SK-N-SH treated with all-trans-retinoic acid at 6 μM for 48 hours (cell line): Measurements from ENCODE around the gene SCFD2.

Experiments
- ATAC-seq: fragments of 200-7000 bp; cut with Tn5 transposase; 3 replicates; pipeline ENCODE4 v1.9.1; 2020; ENCODE audit warnings: mild to moderate bottlenecking, moderate library complexity
- ARNTL ChIP-seq: fragments of 450-650 bp; formaldehyde crosslinking; IDR thresholded peaks from 2 replicates; pipeline ENCODE4 v1.5.0; 2020; ENCODE audit warnings: low read depth, mild to moderate bottlenecking, moderate library complexity, borderline replicate concordance
- BACH2 ChIP-seq: fragments of 250-450 bp; sonication (Bioruptor Pico); IDR thresholded peaks from 2 replicates; pipeline ENCODE4 v1.9.0; 2021; ENCODE audit warnings: mild to moderate bottlenecking, borderline replicate concordance
- CREB5 ChIP-seq: fragments of 250-450 bp; sonication (Bioruptor Pico); IDR thresholded peaks from 2 replicates; pipeline ENCODE4 v1.5.1; 2020; ENCODE audit warnings: low read depth, mild to moderate bottlenecking, moderate library complexity
- CSDC2 ChIP-seq: fragments of 250-450 bp; sonication (Bioruptor Pico); IDR thresholded peaks from 2 replicates; pipeline ENCODE4 v1.5.0; 2020; ENCODE audit warnings: mild to moderate bottlenecking, moderate library complexity
- CSRNP3 ChIP-seq: fragments of 250-450 bp; sonication (Bioruptor Pico); IDR thresholded peaks from 2 replicates; pipeline ENCODE4 v1.5.1; 2021; ENCODE audit warnings: mild to moderate bottlenecking, moderate library complexity
- ESRRG ChIP-seq: fragments of 250-450 bp; sonication (Bioruptor Pico); IDR thresholded peaks from 2 replicates; pipeline ENCODE4 v1.6.1; 2021; ENCODE audit warnings: mild to moderate bottlenecking
- GLIS3 ChIP-seq: fragments of 250-450 bp; sonication (Bioruptor Pico); IDR thresholded peaks from 2 replicates; pipeline ENCODE4 v1.5.0; 2020; ENCODE audit warnings: mild to moderate bottlenecking, moderate library complexity
- ISL1 ChIP-seq: fragments of 250-450 bp; sonication (Bioruptor Pico); IDR thresholded peaks from 2 replicates; pipeline ENCODE4 v2.1.2; 2022; ENCODE audit warnings: mild to moderate bottlenecking, moderate library complexity
- OSR1 ChIP-seq: fragments of 250-450 bp; sonication (Bioruptor Pico); IDR thresholded peaks from 2 replicates; pipeline ENCODE4 v1.8.0; 2022; ENCODE audit warnings: moderate library complexity, mild to moderate bottlenecking, inconsistent platforms
- PATZ1 ChIP-seq: fragments of 250-450 bp; sonication (Bioruptor Pico); IDR thresholded peaks from 2 replicates; pipeline ENCODE4 v1.8.0; 2020; ENCODE audit warnings: mild to moderate bottlenecking, moderate library complexity, borderline replicate concordance
- POU6F1 ChIP-seq: fragments of 250-450 bp; sonication (Bioruptor Pico); IDR thresholded peaks from 2 replicates; pipeline ENCODE4 v1.8.0; 2021; ENCODE audit warnings: low read depth, mild to moderate bottlenecking, moderate library complexity, borderline replicate concordance
- PPARA ChIP-seq: fragments of 250-450 bp; sonication (Bioruptor Pico); IDR thresholded peaks from 2 replicates; pipeline ENCODE4 v1.5.0; 2020; ENCODE audit warnings: mild to moderate bottlenecking, borderline replicate concordance
- RARB ChIP-seq: fragments of 250-450 bp; sonication (Bioruptor Pico); IDR thresholded peaks from 2 replicates; pipeline ENCODE4 v1.8.0; 2021; ENCODE audit warnings: mild to moderate bottlenecking, moderate library complexity
- SNAI2 ChIP-seq: fragments of 250-450 bp; sonication (Bioruptor Pico); IDR thresholded peaks from 2 replicates; pipeline ENCODE4 v1.5.0; 2020; ENCODE audit warnings: mild to moderate bottlenecking, moderate library complexity
- TCF4 ChIP-seq: fragments of 250-450 bp; sonication (Bioruptor Pico); IDR thresholded peaks from 2 replicates; pipeline ENCODE4 v1.8.0; 2021; ENCODE audit warnings: mild to moderate bottlenecking, moderate library complexity, borderline replicate concordance
- TSHZ2 ChIP-seq: fragments of 250-450 bp; sonication (Bioruptor Pico); IDR thresholded peaks from 2 replicates; pipeline ENCODE4 v1.5.0; 2020; ENCODE audit warnings: mild to moderate bottlenecking, moderate library complexity
- ZFP3 ChIP-seq: fragments of 250-450 bp; sonication (Bioruptor Pico); IDR thresholded peaks from 2 replicates; pipeline ENCODE4 v1.5.0; 2020; ENCODE audit warnings: mild to moderate bottlenecking, moderate library complexity
- ZFP30 ChIP-seq: fragments of 450-650 bp; formaldehyde crosslinking; IDR thresholded peaks from 2 replicates; pipeline ENCODE4 v1.5.0; 2022; ENCODE audit warnings: mild to moderate bottlenecking, moderate library complexity
- ZNF565 ChIP-seq: fragments of 450-650 bp; formaldehyde crosslinking; conservative IDR thresholded peaks from 2 replicates; pipeline ENCODE4 v1.5.0; 2020; ENCODE audit warnings: low read depth, mild to moderate bottlenecking, moderate library complexity
- ZNF70 ChIP-seq: fragments of 450-650 bp; formaldehyde crosslinking; IDR thresholded peaks from 2 replicates; pipeline ENCODE4 v1.5.0; 2020; ENCODE audit warnings: mild to moderate bottlenecking, moderate library complexity
- ZNF8 ChIP-seq: fragments of 450-650 bp; formaldehyde crosslinking; IDR thresholded peaks from 2 replicates; pipeline ENCODE4 v1.5.0; 2020; ENCODE audit warnings: mild to moderate bottlenecking, moderate library complexity

The SCFD2 gene

GRCh38 chr4:53199356-53199755, 166.5 kb downstream of the SCFD2 start:
- TF ChIP-seq CSDC2 (CRISPR knock-in tag) (no peak), ARNTL (CRISPR knock-in tag) (no peak), CSRNP3 (no peak), TCF4 (no peak), ZNF70 (CRISPR knock-in tag) (no peak), TSHZ2 (CRISPR knock-in tag) (no peak), CREB5 (CRISPR knock-in tag) (no peak), PPARA (CRISPR knock-in tag) (no peak), BACH2 (no peak), RARB (CRISPR knock-in tag) (no peak), ZFP30 (CRISPR knock-in tag) (no peak), PATZ1 (no peak), ZNF8 (CRISPR knock-in tag) (no peak), ESRRG (CRISPR knock-in tag) (no peak), POU6F1 (CRISPR knock-in tag) (no peak)
- ATAC-seq = no peak

- no peak for TF ChIP-seq SNAI2 (CRISPR knock-in tag)
- TF ChIP-seq ZNF8 (CRISPR knock-in tag) = no peak
- no peak for TF ChIP-seq ZFP30 (CRISPR knock-in tag)
- TF ChIP-seq OSR1 (CRISPR knock-in tag) = no peak
- TF ChIP-seq ZFP3 (CRISPR knock-in tag) = no peak
- no peak for TF ChIP-seq POU6F1 (CRISPR knock-in tag)
- no peak for ATAC-seq
Measured at GRCh38 chr4:53197772-53198142, 168.1 kb downstream of the SCFD2 start.

GRCh38 chr4:53196882-53197771, 168.7 kb downstream of the SCFD2 start:
- TF ChIP-seq CREB5 (CRISPR knock-in tag) (no peak), RARB (CRISPR knock-in tag) (no peak), ZNF70 (CRISPR knock-in tag) (no peak), ZNF565 (CRISPR knock-in tag) (no peak), ARNTL (CRISPR knock-in tag) (no peak), ISL1 (CRISPR knock-in tag) (no peak), GLIS3 (CRISPR knock-in tag) (no peak), PPARA (CRISPR knock-in tag) (no peak)
- ATAC-seq = peak; percentile 80
